HL-60/S4 (cell line): ENCODE results near the gene POLA1.

Experiments
- in situ Hi-C: fragments of 300-500 bp; cut with MboI; formaldehyde crosslinking; loops from 2 replicates; pipeline ENCODE4 v1.14.3; 2022; ENCODE audit warnings: low sequenced_read_pairs

POLA1 gene

DNA sequence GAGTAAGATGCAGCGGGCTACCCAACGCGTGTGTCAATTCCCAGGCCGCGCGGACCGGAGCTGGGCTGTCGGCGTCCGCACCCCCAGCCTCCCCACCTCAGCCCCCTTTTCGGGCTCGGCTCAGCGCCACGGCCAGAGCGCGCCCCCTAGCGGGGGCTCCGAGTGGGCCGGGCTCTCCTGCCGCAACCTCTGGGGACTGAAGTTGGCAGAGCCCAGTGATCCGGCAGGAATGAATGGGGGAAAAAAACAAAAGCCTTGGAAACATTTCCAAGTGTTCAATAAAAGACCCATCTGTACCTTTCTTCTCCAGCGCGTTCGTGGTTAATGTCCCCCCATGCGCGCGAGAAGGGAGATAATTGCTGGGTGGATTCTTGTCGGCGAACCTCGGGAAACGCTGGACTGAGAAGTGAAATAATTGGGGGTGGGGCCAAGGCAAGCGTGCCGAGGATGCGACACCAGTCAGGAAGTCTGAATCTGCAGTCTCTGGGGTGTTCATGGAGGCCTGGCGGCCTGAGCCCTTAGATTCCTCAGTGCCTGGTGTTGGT, 327.3 kb downstream of the POLA1 start:
- in situ Hi-C loops: no loop called here

DNA sequence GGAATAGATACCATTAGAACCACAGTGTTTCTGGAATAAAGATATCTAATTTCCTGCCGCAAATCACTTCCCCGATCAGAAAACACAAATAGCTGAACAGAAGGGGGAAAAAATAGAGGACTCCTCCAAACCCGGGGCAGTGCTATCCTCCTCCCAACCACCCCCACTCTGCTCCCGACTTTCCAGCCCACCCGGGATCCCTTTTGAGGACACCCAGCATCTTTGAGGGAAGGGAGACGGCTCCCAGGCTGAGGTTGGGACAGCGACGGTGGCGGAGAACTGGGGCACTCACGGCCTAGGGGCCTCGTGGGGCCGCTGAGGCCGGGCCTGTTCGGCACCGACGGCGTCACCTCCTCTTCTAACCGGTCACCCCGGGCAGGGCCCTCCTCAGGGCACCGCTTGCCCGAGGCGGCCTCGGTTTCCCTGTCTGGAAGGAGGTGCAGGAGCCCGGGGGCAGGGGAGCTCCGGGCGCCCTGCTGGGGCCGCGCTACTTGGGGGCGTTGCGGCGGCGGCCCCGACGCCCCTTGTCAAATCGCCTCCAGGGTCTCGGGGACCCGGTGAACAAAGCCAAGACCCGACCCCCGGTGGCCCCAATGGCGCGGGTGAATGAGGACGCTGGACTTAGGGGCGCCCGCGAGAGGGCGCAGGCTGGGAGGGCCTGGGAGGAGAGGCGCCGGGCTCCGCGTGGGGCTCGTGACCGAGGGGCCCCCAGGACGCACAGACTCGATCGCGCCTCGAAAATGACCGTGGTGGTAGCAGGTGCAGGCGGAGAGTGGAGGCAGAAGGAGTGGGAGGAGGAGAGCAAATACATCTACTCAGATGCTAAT, 329.0 kb downstream of the POLA1 start:
- in situ Hi-C loops: no loop called here

DNA sequence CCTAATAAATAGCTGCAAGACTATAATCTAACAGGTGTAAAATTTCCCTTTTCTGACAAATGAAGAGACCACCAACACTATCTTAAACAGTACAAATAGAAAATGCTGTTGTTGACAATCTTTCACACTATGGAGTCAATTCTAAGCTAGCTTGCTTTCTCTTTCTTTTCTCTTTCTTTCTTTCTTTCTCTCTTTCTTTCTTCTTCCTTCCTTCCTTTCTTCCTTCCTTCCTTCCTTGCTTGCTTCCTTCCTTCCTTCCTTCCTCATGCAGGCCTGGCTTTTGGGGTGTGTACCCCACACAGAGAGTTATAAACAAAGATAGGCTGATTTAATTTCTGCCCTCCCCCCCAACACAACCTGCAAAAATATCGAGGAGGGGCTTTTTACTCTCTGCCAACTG, 330.2 kb downstream of the POLA1 start:
- in situ Hi-C loops: no loop called here

DNA sequence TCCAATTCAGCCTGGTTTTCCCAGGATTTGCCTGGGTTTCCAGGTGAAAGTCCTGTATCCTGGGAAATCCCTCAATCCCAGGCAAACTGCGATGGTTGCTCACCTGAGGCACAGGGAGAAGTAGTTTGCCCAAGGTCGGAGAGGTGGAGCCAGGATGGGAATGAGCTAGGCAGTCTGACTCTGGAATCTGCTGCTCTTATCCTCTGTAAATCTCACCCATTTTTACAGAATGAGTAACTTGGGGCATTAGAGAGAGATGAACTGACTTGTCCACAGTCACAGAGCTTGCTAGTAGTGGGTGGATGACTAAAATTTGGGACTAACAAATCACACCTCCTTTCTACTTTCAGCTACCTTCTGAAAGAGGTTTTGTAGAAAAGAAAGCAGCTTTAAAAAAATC, 331.9 kb downstream of the POLA1 start:
- in situ Hi-C loops: no loop called here

DNA sequence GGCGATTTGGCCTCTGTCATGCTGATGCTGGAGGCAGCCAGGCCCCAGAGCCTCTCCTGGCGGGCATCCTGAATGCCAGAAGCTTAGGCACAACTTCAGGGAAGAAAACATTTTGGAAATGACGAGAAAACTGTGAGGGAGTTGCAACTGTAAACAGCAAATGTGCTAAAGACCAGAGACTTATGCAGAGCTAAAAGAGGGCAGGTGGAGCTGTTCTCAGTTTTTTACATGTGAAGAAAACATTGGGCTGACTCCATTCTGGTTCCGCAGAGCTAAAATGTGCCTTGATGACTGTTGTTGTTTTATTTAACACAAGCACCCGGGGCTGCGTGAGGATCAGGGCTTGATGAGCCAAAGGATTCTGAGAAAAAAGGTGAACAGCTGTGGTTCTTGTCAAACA, 332.9 kb downstream of the POLA1 start:
- in situ Hi-C loops: no loop called here

DNA sequence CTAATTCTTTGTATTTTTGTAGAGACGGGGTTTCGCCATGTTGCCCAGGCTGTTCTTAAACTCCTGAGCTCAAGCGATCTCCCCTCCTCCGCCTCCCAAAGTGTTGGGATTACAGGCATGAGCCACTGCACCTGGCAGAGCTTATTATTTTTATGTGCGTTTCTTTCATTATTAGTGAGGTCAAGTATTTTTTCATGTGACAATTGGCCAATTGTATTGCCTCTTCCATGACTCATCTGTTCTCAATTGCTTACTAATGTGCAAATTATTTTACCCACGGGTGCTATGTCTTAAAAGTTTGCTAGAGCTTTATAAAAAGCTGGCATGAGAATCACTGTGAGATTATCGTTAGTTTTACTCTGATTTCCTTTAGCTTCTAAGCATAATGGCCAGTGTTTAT, 335.0 kb downstream of the POLA1 start:
- in situ Hi-C loops: no loop called here

DNA sequence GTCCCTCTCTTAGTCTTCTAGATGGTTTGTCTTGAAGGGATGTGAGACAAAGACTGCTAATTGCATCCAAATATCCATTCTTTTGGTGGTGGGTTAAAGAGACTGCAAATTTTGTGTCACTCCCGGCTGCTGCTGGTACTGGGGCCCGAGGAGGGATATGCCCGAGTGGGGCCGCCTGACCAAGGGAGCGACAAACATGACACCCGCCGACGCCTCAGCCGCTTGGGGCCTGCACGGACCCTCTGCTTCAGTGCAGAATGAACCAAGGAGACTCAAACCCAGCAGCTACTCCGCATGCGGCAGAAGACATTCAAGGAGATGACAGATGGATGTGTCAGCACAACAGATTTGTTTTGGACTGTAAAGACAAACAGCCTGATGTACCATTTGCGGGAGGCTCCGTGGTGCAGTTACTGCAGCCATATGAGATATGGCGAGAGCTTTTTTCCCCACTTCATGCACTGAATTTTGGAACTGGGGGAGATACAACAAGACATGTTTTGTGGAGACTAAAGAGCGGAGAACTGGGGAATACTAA, 335.6 kb downstream of the POLA1 start:
- in situ Hi-C loops: no loop called here

DNA sequence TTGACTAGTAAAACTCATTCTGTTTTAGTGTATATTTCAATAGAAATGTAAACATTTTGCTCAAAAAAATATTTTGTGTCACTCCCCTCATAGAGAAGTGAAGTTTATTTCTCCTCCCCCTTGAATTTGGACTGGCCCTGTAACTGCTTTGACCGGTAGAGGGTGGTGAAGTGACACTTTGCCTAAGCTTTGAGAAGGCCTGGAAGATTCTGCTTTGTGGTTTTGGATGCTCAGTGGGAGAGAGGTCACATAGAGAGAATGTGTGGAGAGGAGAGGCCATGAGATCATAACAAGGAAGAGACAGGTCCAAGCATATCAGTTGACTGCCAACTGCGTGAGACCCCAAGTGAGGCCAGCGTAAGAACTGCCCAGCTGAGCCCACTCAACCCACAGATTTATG, 341.2 kb downstream of the POLA1 start:
- in situ Hi-C loops: no loop called here

DNA sequence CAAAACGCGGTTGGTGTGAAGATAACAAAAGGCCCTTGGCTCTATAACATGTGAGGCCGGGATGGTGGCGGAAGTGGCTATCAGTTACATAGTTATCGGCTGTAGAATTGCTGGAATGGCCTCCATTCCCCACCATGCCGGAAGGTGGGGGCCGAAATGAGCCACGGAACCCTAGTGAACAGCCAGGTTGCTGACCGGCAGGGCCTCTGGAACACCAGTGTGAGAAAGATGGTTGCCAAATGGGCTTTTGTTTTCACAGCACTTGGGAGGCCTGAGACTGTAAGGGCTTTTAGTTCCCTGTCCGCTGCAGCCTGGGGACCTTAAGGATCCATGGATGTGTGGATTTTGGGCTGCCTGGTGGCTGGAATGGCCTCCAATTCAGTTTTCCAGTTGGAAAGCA, 345.3 kb downstream of the POLA1 start:
- in situ Hi-C loops: no loop called here

DNA sequence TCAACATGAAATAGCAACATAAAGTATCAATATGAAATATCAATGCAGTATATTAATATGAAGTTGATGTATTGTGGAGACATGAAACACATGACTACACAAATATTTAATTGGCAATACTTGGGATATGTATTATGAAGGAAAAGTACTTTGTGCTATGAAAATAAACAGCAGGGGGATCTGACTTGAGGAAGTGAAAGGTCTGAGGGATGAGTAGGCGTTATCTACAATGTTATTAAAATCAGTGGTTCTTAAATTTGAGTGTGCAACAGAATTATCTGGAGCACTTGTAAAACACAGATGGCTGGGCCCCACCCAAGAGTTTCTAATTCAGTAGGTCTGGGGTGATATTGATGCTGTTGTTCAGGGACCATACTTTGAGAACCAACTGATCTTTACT, 349.5 kb downstream of the POLA1 start:
- in situ Hi-C loops: no loop called here
